ENCODE measurements around the gene CIDEA. TPM values are rescaled to one million over a fixed set of nuclear protein-coding genes. Genes with fewer than 3 reads are reported as not detected.
A peak's percentile ranks its signal among the peaks of the same experiment; 100 is the strongest.

CIDEA gene
- total RNA-seq, 1 experiment from 2014 or later, result not detected

- DNase-seq (ENCODE audit: low read depth, low spot score), result peak; percentile 10
- in situ Hi-C loops (cut with HindIII; ENCODE audit: low pct_unique_long_range_greater_than_20kb, low sequenced_read_pairs), result no loop called here
These were observed 1.5 kb downstream of the CIDEA start for GRCh38 chr18:12255626-12256026.

GRCh38 chr18:12256951-12257350, 2.8 kb downstream of the CIDEA start:
- no peak for DNase-seq (ENCODE audit: low read depth, low spot score)
- in situ Hi-C loops (cut with HindIII; ENCODE audit: low pct_unique_long_range_greater_than_20kb, low sequenced_read_pairs), result no loop called here

GRCh38 chr18:12257996-12258718, 4.0 kb downstream of the CIDEA start:
- in situ Hi-C loops (cut with HindIII; ENCODE audit: low pct_unique_long_range_greater_than_20kb, low sequenced_read_pairs), result no loop called here
- no peak for DNase-seq (ENCODE audit: low read depth, low spot score)

- in situ Hi-C loops (cut with HindIII; ENCODE audit: low pct_unique_long_range_greater_than_20kb, low sequenced_read_pairs), result no loop called here
- no peak for DNase-seq (ENCODE audit: low read depth, low spot score)
These were observed 4.9 kb downstream of the CIDEA start for GRCh38 chr18:12258719-12259705.

GRCh38 chr18:12262748-12263147, 8.6 kb downstream of the CIDEA start:
- in situ Hi-C loops (cut with HindIII; ENCODE audit: low pct_unique_long_range_greater_than_20kb, low sequenced_read_pairs), result no loop called here
- DNase-seq (ENCODE audit: low read depth, low spot score), result no peak

- no peak for DNase-seq (ENCODE audit: low read depth, low spot score)
- in situ Hi-C loops (cut with HindIII; ENCODE audit: low pct_unique_long_range_greater_than_20kb, low sequenced_read_pairs), result no loop called here
These were observed 10.7 kb downstream of the CIDEA start for GRCh38 chr18:12264864-12265263.

DNA sequence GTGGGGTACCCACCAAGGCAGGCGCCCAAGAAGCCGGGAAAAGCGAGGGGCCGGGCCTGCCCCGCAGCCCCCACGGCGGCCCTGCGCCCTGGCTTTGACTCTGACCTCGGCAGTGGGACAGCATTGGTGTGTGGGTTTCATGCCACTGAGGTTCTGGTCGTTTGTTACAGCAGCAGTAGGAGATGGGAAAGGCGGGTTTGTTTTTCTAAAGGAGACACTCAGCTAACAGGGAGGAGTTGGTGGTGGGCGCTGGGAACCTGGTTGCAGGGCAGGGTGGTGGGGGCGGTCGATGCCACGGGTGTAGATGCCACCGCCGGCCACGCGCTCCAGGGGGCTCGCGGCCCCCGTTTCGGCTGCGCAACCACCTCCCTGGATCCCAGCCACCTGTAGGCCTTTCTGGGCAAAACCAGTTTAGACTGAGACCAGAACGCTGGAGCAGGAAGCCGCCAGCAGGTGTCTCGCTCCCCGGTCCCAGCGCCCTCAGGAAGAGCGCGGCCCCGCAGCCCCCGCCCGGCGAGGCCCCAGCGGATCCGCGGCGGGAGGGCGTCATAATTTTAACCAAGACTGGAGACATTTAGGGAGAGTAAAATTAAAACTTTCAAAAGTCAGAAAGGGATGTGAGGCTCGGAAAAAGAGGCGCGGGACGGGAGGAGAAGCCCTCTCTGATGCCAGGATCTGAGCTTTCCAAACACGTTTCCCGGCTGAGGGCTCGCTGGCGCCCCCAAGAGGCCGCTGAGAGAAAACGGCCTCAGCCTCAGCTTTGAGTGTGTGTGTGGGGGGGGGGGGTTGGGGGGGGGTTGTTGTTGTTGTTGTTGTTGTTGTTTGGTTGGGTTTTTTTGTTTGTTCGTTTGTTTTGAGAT, 17.4 kb downstream of the CIDEA start:
- in situ Hi-C loops (cut with HindIII; ENCODE audit: low pct_unique_long_range_greater_than_20kb, low sequenced_read_pairs), result no loop called here
- peak; percentile 79 for DNase-seq (ENCODE audit: low read depth, low spot score)

DNA sequence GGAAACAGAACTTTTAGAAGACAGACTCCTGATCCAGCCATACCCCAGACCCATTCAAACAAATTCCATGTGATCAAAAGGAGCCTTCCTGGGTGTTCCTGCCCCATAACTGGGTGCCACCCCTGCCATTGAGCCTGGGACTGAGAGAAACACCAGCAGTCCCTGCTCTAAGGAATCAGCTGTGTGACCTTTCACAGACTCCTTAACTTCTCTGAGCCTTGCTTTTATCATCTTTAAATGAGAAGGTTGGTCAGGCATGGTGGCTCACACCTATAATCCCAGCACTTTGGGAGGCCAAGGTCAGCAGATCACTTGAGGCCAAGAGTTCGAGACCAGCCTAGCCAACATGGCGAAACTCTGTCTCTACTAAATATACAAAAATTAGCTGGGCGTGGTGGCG, 20.6 kb downstream of the CIDEA start:
- DNase-seq (ENCODE audit: low read depth, low spot score), result no peak
- in situ Hi-C loops (cut with HindIII; ENCODE audit: low pct_unique_long_range_greater_than_20kb, low sequenced_read_pairs), result no loop called here

DNA sequence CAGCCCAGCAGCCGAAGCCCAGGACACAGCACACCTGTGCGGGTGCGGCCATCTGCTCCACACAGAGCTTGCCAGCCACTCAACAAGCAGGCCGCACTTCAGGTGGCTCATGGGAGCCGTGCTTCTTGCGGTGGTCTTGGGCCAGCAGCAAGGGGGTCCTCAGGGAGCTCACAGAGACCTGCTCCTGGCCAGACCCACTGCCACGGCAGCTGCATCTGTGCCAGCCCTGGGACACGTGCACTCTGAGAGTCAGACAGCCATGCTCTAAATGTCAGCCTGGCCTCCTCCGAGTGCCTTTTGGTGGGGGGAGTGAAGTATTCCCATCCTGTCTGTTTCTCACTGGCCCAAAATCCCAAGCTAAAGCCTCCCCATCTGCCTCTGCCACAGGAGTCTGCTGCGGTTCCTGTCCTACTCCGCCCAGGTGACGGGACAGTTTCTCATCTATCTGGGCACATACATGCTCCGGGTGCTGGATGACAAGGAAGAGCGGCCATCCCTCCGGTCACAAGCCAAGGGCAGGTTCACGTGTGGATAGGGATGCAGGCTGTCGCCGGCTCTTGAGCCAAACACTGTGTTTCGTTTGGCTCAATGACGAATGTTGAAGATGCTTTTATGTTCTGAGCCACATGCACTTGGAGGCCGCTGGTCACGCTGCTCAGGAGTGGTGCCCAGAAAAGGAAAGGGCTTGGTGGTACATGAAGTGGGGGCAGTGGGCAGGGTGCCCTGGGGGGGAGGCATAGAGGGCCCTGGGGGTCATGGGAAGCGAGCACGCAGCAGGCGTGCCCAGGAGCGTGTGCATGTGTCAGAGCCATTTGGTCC, 22.8 kb downstream of the CIDEA start:
- in situ Hi-C loops (cut with HindIII; ENCODE audit: low pct_unique_long_range_greater_than_20kb, low sequenced_read_pairs), result no loop called here
- no peak for DNase-seq (ENCODE audit: low read depth, low spot score)

DNA sequence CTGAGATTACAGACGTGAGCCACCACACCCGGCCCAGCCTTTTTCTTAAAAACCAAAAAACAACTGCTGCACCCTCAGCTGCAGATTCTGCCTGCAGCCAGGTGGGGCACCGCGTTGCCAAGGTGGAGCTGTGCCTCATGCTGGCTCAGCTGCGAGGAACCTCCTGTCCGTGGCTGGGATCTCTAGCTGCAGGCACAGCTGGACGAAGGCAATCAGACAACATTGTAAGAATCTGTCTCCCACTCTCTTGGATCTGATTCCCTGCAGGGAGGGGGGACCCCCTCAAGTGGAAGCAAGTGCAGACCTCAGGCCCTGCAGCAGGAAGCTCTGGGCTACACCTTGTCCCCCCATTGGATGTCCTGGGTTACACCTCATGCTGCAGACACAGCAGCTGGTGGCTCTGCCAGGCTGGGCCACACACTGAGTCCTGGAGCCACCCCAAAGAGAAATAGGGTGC, 24.1 kb downstream of the CIDEA start:
- DNase-seq (ENCODE audit: low read depth, low spot score), result no peak
- in situ Hi-C loops (cut with HindIII; ENCODE audit: low pct_unique_long_range_greater_than_20kb, low sequenced_read_pairs), result no loop called here

DNA sequence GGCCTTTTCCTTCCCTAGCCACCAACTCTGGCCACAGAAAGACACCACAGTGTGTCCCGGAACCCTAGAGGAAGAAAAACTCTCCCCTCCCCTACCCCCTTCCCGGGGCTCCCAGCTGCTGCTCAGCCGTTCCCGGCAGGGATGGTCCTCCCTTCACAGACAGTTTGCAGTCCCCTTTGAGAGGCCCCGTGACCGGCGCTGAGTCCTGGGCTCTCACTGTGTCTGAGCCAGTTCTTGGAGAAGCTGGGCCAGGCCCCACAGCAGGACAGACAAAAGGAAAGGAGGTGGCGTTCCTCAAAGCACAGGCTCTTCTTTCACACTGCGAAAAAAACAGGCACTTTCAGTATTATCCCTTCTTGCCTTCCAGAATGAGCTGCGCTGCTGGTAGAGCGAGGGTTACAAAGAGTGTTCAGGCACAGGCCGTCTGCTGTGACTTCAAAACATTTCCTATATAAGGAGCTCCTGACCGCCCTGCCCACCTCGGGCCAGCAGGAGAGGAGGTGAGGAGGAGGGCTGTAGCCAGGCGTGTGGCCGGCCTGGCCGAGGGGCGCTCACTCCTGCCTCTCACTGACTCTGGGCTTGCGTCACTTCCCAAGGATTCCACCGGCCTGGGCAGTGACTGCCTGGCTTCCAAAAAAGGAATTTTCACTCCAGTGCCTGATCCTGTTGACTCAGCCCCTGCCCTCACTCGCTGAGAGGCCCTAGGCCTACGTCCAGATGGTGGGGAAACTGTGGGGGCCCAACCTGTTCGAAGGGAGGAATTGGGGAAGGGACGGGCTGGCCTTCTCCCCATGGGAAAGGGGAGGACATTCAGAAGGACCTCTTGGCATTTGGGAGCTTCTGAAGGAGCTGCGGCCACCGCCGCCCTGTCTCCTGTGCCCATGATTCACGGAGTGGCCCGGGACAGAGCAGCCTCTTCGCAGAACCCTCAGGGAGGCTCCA, 24.9 kb downstream of the CIDEA start:
- in situ Hi-C loops (cut with HindIII; ENCODE audit: low pct_unique_long_range_greater_than_20kb, low sequenced_read_pairs), result no loop called here
- DNase-seq (ENCODE audit: low read depth, low spot score), result no peak

DNA sequence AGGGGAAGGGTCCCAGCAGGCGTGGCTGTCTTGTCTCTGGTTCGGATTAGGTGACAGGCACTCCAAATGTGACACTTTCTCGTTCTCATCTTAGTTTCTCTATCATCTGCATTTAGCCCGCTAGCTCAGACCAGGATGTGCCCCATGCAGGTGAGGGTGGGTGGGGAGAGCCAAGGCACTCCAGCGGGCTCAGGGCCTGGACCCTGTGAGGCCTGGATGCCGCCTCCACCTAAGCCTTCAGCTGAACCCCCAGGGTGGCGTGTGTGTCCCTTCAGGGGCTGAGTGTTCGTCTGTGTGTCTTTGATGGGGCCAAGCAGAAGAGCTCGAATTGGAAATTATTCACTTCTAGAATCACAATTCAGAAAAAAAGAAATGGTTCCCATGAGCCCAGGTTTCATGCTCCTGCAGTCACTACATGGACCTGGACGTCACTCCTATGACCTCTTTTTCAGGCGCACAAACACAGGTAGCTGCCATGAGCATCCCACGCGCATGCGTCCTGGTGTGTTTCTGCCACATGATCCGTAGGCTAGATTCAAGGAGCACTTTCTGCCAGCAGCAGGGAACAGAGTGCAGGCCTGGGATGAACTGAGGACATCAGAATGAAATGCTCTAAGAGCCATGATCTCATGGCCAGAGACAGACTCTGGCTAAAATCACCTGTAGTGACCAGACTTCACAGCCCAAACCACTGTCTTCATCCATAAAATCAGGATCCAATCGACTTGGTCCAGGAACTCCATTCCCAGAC, 25.8 kb downstream of the CIDEA start:
- no peak for DNase-seq (ENCODE audit: low read depth, low spot score)
- in situ Hi-C loops (cut with HindIII; ENCODE audit: low pct_unique_long_range_greater_than_20kb, low sequenced_read_pairs), result no loop called here

DNA sequence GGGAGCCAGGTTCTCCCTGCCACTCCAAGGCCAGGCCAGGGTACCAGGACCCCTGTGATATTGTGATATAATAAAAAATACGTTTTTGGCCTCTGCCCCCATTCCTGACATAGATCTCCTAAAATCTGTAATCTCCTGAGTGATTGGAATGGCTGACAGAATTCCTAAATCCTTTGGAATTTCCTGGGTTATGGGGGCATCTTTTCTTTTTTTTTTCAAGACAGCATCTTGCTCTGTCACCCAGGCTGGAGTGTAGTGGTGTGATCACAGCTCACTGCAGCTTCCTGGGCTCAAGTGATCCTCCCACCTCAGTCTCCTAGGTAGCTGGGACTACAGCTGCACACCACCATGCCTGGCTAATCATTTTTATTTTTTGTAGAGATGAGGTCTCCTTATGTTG, 27.7 kb downstream of the CIDEA start:
- no peak for DNase-seq (ENCODE audit: low read depth, low spot score)
- in situ Hi-C loops (cut with HindIII; ENCODE audit: low pct_unique_long_range_greater_than_20kb, low sequenced_read_pairs), result no loop called here

- no peak for DNase-seq (ENCODE audit: low read depth, low spot score)
- in situ Hi-C loops (cut with HindIII; ENCODE audit: low pct_unique_long_range_greater_than_20kb, low sequenced_read_pairs), result no loop called here
These were observed 28.4 kb downstream of the CIDEA start for GRCh38 chr18:12282442-12283039.

GRCh38 chr18:12283256-12283655, 29.1 kb downstream of the CIDEA start:
- in situ Hi-C loops (cut with HindIII; ENCODE audit: low pct_unique_long_range_greater_than_20kb, low sequenced_read_pairs), result no loop called here

More at GRCh38 chr18:12283256-12283655, 29.1 kb downstream of the CIDEA start:
- DNase-seq (ENCODE audit: low read depth, low spot score), result peak; percentile 23
